ENCODE data around the gene RNF31. TPM values are rescaled to one million over a fixed set of nuclear protein-coding genes. Genes with fewer than 3 reads are reported as not detected.
A peak's percentile ranks its signal among the peaks of the same experiment; 100 is the strongest.

RNF31 gene
- total RNA-seq: 100 to 1,000 TPM in 2 of 5 donors, 10 to 100 TPM in 3; 53.2 to 523 (median 94.2) TPM
- 10 to 100 TPM; 64.0 to 88.7 (median 68.6) TPM for polyA plus RNA-seq
- long read RNA-seq, donor 1, partial matches to known transcripts: 0 of 1 reads
- long read RNA-seq, donor 1, other reads (novel, unspliced or antisense): 0 of 1 reads
- long read RNA-seq, donor 2, partial matches to known transcripts: 0 of 1 reads
- long read RNA-seq, donor 2, other reads (novel, unspliced or antisense): 0 of 1 reads
- long read RNA-seq, donor 3, partial matches to known transcripts: 0 of 1 reads
- long read RNA-seq, donor 3, other reads (novel, unspliced or antisense): 0 of 1 reads
- long read RNA-seq, donor 4: 0 reads
- long read RNA-seq, donor 5, partial matches to known transcripts: 0 of 4 reads
- long read RNA-seq, donor 5, other reads (novel, unspliced or antisense): 0 of 4 reads
- long read RNA-seq, donor 6, partial matches to known transcripts: 0 of 9 reads
- long read RNA-seq, donor 6, other reads (novel, unspliced or antisense): 0 of 9 reads
- long read RNA-seq, donor 7, partial matches to known transcripts: 0 of 3 reads
- long read RNA-seq, donor 7, other reads (novel, unspliced or antisense): 0 of 3 reads
- long read RNA-seq, donor 8, partial matches to known transcripts: 0 of 3 reads
- long read RNA-seq, donor 8, other reads (novel, unspliced or antisense): 0 of 3 reads
- long read RNA-seq, donor 9, partial matches to known transcripts: 0 of 6 reads
- long read RNA-seq, donor 9, other reads (novel, unspliced or antisense): 0 of 6 reads
- long read RNA-seq, donor 10, partial matches to known transcripts: 0 of 2 reads
- long read RNA-seq, donor 10, other reads (novel, unspliced or antisense): 0 of 2 reads

DNA sequence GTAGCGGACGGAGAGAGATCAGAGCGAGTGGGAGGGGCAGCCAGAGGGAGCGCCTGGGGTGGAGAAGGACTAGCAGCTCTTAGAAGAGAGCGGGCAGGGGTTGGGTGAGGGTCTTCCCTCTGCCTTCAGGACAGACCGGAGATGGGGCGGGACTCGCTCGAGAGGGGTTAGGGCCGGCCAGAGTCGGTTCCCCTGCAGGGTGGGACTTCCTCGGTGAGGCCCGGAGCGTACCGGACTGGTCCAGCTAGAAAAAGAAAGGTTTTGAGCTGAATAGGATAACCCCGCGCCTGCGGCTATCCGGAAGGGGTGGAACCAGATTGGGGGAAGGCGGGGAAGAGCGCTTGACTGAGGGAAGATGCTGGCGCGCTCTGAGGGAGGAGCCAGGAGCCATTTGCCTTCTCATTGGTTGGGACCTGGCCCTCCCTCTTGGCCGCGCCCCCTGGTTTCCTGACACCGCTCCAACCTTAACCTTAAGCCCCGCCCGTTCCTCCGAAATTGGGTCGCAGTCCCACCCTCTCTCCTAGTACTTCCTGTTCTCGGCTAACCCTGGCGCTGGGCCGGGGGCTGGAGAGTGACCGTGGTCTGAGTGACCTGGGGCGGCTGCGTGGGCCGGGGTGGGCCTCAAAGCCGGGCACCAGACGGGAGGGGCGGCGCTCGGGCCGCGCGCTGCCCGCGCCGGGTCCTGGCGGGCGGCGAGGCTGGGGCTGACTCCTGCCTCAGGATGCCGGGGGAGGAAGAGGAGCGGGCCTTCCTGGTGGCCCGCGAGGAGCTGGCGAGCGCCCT is at the start of gene RNF31:
Gene RNF31, plus strand, starts transcription at position 521 of the 783 bp plus-strand sequence. Its CDS starts 201 bp downstream, at position 722.
- peak within 1 kb of the TSS; percentile 76 to 96 (median 88) for H3K4me3 ChIP-seq
- peak within 1 kb of the TSS; percentile 91 to 98 (median 97) for H3K27ac ChIP-seq
- peak; percentile 98 to 100 for DNase-seq
- WGBS, 5 donors: 0 to 1% (median 0%) methylated on average over 38 to 57 of the region's 57 CpGs
- intact Hi-C loops (cut with DNase I; ENCODE audit: low total_unique reads): no loop called here
- peaks cover 22 to 53% (median 50%) of the 10 kb centered on the region in 4 donors for H3K36me3 ChIP-seq
- no peaks in the 10 kb centered on the region for H3K27me3 ChIP-seq
- TF ChIP-seq, protein P1, sequence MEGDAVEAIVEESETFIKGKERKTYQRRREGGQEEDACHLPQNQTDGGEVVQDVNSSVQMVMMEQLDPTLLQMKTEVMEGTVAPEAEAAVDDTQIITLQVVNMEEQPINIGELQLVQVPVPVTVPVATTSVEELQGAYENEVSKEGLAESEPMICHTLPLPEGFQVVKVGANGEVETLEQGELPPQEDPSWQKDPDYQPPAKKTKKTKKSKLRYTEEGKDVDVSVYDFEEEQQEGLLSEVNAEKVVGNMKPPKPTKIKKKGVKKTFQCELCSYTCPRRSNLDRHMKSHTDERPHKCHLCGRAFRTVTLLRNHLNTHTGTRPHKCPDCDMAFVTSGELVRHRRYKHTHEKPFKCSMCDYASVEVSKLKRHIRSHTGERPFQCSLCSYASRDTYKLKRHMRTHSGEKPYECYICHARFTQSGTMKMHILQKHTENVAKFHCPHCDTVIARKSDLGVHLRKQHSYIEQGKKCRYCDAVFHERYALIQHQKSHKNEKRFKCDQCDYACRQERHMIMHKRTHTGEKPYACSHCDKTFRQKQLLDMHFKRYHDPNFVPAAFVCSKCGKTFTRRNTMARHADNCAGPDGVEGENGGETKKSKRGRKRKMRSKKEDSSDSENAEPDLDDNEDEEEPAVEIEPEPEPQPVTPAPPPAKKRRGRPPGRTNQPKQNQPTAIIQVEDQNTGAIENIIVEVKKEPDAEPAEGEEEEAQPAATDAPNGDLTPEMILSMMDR (IDR thresholded peaks at IDR 0.05): no peak
- peak; percentile 51 to 88 (median 56) for TF ChIP-seq POLR2AphosphoS5 (IDR thresholded peaks at IDR 0.05)
- no peak for TF ChIP-seq EP300 (IDR thresholded peaks at IDR 0.05)
- TF ChIP-seq POLR2A (IDR thresholded peaks at IDR 0.05): no peak
- no peaks in the 10 kb centered on the region for H3K9me3 ChIP-seq
- peaks cover 27 to 64% (median 50%) of the 10 kb centered on the region in 4 donors for H3K4me1 ChIP-seq

DNA sequence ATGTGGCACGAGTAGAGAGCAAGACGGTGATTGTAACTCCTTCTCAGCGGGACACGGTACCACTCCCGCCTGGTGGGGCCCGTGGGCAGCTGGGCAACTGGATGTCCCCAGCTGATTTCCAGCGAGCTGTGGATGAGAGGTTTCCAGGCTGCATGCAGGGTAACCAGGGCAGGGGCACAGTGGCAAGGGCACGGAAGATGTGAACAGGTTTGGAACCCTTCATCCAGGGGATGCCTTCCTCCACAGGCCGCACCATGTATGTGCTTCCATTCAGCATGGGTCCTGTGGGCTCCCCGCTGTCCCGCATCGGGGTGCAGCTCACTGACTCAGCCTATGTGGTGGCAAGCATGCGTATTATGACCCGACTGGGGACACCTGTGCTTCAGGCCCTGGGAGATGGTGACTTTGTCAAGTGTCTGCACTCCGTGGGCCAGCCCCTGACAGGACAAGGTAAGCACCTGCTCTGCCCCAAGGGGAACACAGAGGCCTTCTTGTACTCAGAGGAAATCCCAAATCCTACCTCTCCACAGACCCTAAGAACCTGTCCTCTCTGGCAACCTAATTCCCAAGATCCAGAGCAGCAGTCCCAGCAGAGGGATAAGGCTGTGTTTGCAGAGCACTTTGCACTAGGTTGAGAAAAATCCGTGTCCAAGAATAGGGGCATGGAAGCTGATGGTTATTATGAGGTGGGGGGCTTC is 48.9 kb upstream of the RNF31 start:
- Histone ChIP-seq H3K9me3 (no peaks in the 10 kb centered on the region), H3K27me3 (no peaks in the 10 kb centered on the region), H3K36me3 (peaks cover 0 to 46% (median 40%) of the 10 kb centered on the region in 4 donors), H3K4me3 (no peak overlapping the region), H3K4me1 (peaks cover 0 to 26% (median 26%) of the 10 kb centered on the region in 4 donors), H3K27ac (no peak overlapping the region)
- 87 to 96% (median 93%) methylated on average over 9 to 16 of the region's 16 CpGs for WGBS, 5 donors
- intact Hi-C loops (cut with DNase I; ENCODE audit: low total_unique reads): no loop called here
- TF ChIP-seq POLR2A (IDR thresholded peaks at IDR 0.05): no peak
- DNase-seq: no peak

- H3K27ac ChIP-seq: no peak overlapping the region
- peaks cover 0 to 54% (median 47%) of the 10 kb centered on the region in 4 donors for H3K36me3 ChIP-seq
- H3K9me3 ChIP-seq: no peaks in the 10 kb centered on the region
- H3K27me3 ChIP-seq: no peaks in the 10 kb centered on the region
- peak in 1 of 2 donors; percentile 69 for DNase-seq
- intact Hi-C loops (cut with DNase I; ENCODE audit: low total_unique reads): no loop called here
- H3K4me3 ChIP-seq: no peak overlapping the region
- WGBS, 5 donors: 58 to 69% (median 63%) methylated on average over 11 to 17 of the region's 17 CpGs
- peaks cover 0 to 21% (median 20%) of the 10 kb centered on the region in 4 donors for H3K4me1 ChIP-seq
- no peak for TF ChIP-seq POLR2A (IDR thresholded peaks at IDR 0.05)
- no peak for TF ChIP-seq POLR2AphosphoS5 (IDR thresholded peaks at IDR 0.05)
- TF ChIP-seq EP300 (IDR thresholded peaks at IDR 0.05): no peak
- TF ChIP-seq, protein P1 (IDR thresholded peaks at IDR 0.05): no peak
Measured at GRCh38 chr14:24098927-24099813, 48.1 kb upstream of the RNF31 start.
